Cardiac muscle cell (in vitro differentiated cells and primary cell): ENCODE measurements around the gene CCDC136. TPM values are rescaled to one million over a fixed set of nuclear protein-coding genes. Genes with fewer than 3 reads are reported as not detected.

ENCODE experiments used
- DNase-seq, 2 donors: peaks; one replicate each; pipeline versions ENCODE4 v3.0.0 to v3.0.0-alpha.2; 2010 to 2017; ENCODE audit warnings: low read depth in 1 of 2, low spot score in 1 of 2
- H3K27ac ChIP-seq: fragments of 200-600 bp; sonication (generic); 2 replicates; pipeline ENCODE4 v1.5.1; 2016
- H3K27me3 ChIP-seq: fragments of 200-600 bp; sonication (generic); 2 replicates; pipeline ENCODE4 v1.6.0; 2016; ENCODE audit warnings: control low read depth
- H3K36me3 ChIP-seq: fragments of 200-600 bp; sonication (generic); 2 replicates; pipeline ENCODE4 v1.5.1; 2016; ENCODE audit warnings: control low read depth
- H3K4me1 ChIP-seq: fragments of 200-600 bp; sonication (generic); 2 replicates; pipeline ENCODE4 v1.8.1; 2017; ENCODE audit warnings: low read depth, mild to moderate bottlenecking, mixed run types
- H3K4me3 ChIP-seq: fragments of 200-600 bp; sonication (generic); 2 replicates; pipeline ENCODE4 v1.5.1; 2016; ENCODE audit warnings: mild to moderate bottlenecking
- H3K9me3 ChIP-seq: fragments of 200-600 bp; sonication (generic); 2 replicates; pipeline ENCODE4 v1.5.1; 2017; ENCODE audit warnings: low read depth, mild to moderate bottlenecking, control low read depth
- polyA plus RNA-seq: library from polyadenylated mRNA; unstranded; fragments of >200 nt; fragmentation: Nextera tagmentation; extraction: Ambion mirVana; gene quantifications from 2 replicates; pipeline ENCODE4 v1.2.1, GENCODE V29; 2016
- total RNA-seq: library from RNA; depleted of rRNA; stranded (reverse); fragments of >200 nt; gene quantifications from 2 replicates; pipeline ENCODE4 v1.2.3, GENCODE V29; 2016
- TF ChIP-seq, protein P1 (sequence below): IDR thresholded peaks from 2 replicates; pipeline ENCODE4 v1.5.1; 2012; ENCODE audit warnings: low read depth, mild to moderate bottlenecking, low read length

CCDC136 gene
- total and polyA plus RNA-seq, 2 experiments from 2014 or later, result 10.7 to 26.4 TPM

DNA sequence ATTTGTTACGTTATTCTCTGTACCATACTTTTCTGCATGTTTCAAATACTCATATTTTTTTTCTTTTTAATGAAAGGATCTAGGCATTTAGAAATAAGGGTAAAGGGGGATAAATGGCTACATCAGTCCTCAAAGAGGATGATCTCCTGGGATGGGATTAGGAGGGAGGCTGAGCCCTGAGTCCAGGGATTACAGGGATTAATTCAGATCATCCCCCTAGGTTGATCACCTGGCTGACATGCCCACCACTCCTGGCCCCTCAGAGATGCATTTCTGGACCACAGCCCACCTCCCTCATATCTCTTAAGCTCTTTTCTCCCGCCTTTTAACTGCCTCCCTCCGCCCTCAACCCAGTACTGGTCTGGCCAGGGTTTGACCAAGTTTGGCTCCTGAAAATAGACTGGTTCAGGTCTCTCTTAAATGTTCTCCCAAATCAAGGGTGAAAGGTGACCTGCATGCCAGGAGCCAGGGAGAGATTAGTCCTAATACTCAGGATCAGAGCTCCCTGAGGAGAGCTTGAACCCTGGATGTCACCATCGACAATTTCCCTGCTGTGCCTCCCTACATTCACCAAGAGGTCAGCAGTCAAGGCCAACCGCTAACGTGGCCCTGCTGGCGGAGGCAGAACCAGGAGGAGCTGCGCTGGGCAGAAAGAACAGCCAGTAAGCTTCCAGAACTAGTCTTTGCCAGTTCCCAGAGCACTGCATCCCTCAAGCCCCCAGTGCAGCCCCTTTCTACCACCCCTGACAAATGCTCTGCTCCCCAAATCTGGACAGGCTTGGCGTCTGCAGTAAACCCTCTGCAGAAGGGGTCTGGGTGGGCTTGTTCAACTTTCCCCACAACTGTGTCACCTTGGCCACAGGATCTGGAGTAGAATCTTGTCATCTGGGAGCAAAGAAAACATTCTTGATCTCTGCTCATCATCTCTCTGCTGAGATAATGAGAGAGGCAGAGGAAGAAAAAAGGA lies 3.0 kb upstream of the CCDC136 start:
- TF ChIP-seq, protein P1, sequence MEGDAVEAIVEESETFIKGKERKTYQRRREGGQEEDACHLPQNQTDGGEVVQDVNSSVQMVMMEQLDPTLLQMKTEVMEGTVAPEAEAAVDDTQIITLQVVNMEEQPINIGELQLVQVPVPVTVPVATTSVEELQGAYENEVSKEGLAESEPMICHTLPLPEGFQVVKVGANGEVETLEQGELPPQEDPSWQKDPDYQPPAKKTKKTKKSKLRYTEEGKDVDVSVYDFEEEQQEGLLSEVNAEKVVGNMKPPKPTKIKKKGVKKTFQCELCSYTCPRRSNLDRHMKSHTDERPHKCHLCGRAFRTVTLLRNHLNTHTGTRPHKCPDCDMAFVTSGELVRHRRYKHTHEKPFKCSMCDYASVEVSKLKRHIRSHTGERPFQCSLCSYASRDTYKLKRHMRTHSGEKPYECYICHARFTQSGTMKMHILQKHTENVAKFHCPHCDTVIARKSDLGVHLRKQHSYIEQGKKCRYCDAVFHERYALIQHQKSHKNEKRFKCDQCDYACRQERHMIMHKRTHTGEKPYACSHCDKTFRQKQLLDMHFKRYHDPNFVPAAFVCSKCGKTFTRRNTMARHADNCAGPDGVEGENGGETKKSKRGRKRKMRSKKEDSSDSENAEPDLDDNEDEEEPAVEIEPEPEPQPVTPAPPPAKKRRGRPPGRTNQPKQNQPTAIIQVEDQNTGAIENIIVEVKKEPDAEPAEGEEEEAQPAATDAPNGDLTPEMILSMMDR, result no peak
- DNase-seq, result no peak
- Histone ChIP-seq H3K27ac (no peak overlapping the region), H3K36me3 (no peaks in the 10 kb centered on the region), H3K9me3 (no peaks in the 10 kb centered on the region), H3K27me3 (no peaks in the 10 kb centered on the region), H3K4me1 (no peaks in the 10 kb centered on the region), H3K4me3 (no peak overlapping the region)

DNA sequence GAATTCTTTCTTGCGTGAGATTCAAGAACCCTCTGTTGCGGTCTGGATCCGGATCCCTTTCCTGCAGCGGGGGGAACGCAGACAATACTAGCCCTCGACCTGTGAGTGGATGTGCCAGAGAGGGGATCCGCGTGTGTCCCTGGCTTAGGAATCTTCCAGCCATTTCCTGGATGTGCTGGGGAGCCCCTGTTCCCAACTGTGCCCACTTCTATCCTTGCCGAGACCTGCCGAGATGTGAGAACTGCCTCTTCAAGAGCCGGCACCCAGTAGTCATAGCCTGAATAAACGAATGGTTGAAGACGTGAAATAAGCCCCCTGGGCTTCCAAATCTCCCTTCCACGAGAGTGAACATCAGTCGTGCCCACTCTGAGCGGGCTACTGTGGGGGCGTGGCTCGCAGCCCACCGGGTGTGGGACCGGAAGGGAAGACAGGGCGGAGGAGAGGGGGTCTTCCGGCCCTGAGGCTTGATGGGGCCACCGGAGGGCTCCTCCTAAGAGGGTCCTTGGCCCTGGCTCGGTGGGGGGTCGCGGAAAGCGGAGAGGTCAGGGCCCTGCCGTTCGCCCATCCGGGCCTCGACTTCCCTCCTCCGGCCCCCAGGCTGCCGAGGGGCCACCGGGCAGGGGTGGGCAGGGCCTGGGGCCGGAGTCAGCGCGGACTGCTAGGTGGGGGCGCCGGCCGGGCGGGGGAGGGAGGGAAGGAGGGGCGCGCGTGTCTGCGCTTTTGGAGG lies 1.3 kb upstream of the CCDC136 start:
- H3K27ac ChIP-seq, result no peak overlapping the region
- H3K9me3 ChIP-seq, result no peaks in the 10 kb centered on the region
- TF ChIP-seq, protein P1, result no peak
- DNase-seq, result no peak
- peak overlapping the region; percentile 43 for H3K4me3 ChIP-seq
- no peaks in the 10 kb centered on the region for H3K27me3 ChIP-seq
- H3K4me1 ChIP-seq, result no peaks in the 10 kb centered on the region
- H3K36me3 ChIP-seq, result no peaks in the 10 kb centered on the region

- TF ChIP-seq, protein P1, result no peak
- Histone ChIP-seq H3K4me3 (peak overlapping the region; percentile 43), H3K27me3 (no peaks in the 10 kb centered on the region), H3K27ac (no peak overlapping the region), H3K4me1 (no peaks in the 10 kb centered on the region), H3K9me3 (no peaks in the 10 kb centered on the region), H3K36me3 (no peaks in the 10 kb centered on the region)
- no peak for DNase-seq
Observed at GRCh38 chr7:128791972-128792327, 182 bp downstream of the CCDC136 start.

- Histone ChIP-seq H3K4me1 (no peaks in the 10 kb centered on the region), H3K9me3 (no peaks in the 10 kb centered on the region), H3K27me3 (no peaks in the 10 kb centered on the region), H3K36me3 (no peaks in the 10 kb centered on the region), H3K27ac (no peak overlapping the region), H3K4me3 (no peak overlapping the region)
- TF ChIP-seq, protein P1, result no peak
- no peak for DNase-seq
Observed at GRCh38 chr7:128792471-128793180, 858 bp downstream of the CCDC136 start.

GRCh38 chr7:128793181-128793547 lies 1.4 kb downstream of the CCDC136 start:
- TF ChIP-seq, protein P1, result no peak
- no peaks in the 10 kb centered on the region for H3K4me1 ChIP-seq
- H3K27ac ChIP-seq, result no peak overlapping the region
- H3K27me3 ChIP-seq, result no peaks in the 10 kb centered on the region
- no peak overlapping the region for H3K4me3 ChIP-seq
- no peaks in the 10 kb centered on the region for H3K9me3 ChIP-seq
- H3K36me3 ChIP-seq, result no peaks in the 10 kb centered on the region
- no peak for DNase-seq
